Left kidney (tissue), 2 donors: Measurements from ENCODE around the gene ASXL1. TPM values are rescaled to one million over a fixed set of nuclear protein-coding genes. Genes with fewer than 3 reads are reported as not detected.

ENCODE experiments used
- DNase-seq: peaks from one replicate; pipeline ENCODE4 v3.0.0-alpha.2; 2013
- polyA plus RNA-seq: library from polyadenylated mRNA; unstranded; fragments of 120-200 nt; gene quantifications from one replicate; pipeline ENCODE4 v1.2.1, GENCODE V29; 2013; ENCODE audit not compliant: insufficient read length

The ASXL1 gene
- polyA plus RNA-seq, 1 donor: 80.9 TPM

GRCh38 chr20:32479012-32479411, 120.9 kb downstream of the ASXL1 start:
- no peak for DNase-seq

- no peak for DNase-seq
Observed at GRCh38 chr20:32479697-32480171, 121.6 kb downstream of the ASXL1 start.

- DNase-seq: no peak
Observed at GRCh38 chr20:32480371-32481241, 122.5 kb downstream of the ASXL1 start.

GRCh38 chr20:32481311-32482142, 123.4 kb downstream of the ASXL1 start:
- no peak for DNase-seq

GRCh38 chr20:32482143-32482441, 124.0 kb downstream of the ASXL1 start:
- DNase-seq: no peak

DNA sequence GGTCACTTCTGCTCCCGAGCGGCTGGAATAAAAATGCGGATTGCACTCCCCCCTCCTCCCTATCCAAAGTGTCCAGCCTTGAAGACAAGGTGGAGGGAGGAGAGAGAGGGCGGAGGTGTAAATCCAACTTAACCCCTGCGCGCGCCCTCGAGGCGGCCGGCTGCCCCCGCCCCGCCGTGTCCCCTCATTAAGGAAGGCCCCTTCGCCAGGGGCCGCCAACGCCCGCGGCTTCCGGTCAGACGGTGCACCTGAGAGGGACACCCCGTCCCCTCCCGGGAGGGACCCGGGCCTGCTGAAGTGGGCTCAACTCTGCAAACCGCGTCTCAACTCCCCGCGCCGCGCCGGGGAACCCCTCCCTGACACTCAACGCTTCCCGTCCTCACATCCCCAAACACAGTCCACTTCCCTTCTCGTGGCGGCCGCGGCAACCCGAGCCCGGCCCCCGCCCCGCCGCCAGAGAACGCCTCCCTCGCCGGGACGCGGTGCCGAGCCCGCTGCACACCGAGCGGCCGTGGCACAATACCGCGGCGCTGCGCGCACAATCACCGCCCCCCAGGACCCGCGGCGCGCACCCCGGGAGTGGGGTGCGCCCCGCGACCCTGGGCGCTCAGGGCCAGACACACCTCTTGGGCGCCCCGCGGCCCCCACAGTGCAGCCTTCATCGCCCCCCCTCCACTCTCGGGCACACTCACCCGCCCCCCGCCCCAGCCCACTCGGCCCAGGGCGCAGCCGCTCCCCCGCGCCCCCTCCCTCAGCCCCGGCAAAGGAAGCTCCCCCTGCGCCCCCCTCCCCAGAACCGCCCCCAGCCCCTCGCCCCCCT, 124.5 kb downstream of the ASXL1 start:
- no peak for DNase-seq

DNA sequence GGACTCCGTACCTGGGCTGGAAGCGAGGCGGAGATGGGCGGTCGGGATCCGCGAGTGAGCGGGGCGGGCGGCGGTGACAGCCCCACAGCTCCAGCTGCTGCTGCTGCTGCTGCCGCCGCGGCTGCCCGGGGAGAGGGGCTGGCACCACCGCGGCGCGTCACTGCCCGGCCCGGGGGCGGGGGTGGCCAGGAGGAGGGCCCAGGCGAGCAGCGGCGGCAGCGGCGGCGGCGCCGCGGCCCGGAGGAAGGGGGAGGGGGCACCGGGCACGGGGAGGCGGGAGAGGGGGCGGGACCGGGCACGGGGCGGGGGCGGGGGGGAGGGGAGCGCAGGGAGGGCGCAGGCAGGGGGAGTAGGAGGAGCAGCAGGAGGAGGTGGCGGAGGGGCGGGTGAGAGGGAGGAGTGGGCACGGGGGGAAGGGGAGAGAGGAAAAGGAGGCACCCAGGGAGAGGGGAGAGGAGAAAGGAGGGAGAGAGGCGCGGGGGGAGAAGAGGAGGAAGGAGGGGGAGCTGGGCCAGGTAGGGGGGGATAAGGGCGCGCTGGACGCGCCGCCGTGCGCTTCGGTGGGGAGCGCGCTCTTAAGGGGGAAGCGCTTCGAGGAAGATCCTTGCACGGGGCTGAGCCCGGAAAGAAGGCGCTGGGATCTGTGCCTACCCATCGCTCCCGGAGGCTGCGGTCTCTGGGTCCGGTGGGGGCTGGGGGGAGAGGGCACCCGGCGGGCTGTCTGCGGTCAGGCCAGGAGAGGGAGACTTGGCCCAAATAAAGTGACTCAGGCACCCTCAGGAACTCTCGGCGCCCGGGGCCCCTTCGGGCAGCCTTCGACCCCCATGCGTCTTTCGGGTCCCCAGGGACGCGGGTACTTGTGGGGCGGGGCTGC, 125.5 kb downstream of the ASXL1 start:
- peak; percentile 89 for DNase-seq

GRCh38 chr20:32484225-32484957, 126.3 kb downstream of the ASXL1 start:
- no peak for DNase-seq

- peak; percentile 85 for DNase-seq
Observed at GRCh38 chr20:32484958-32485769, 127.0 kb downstream of the ASXL1 start.

GRCh38 chr20:32485770-32486478, 127.8 kb downstream of the ASXL1 start:
- no peak for DNase-seq

DNA sequence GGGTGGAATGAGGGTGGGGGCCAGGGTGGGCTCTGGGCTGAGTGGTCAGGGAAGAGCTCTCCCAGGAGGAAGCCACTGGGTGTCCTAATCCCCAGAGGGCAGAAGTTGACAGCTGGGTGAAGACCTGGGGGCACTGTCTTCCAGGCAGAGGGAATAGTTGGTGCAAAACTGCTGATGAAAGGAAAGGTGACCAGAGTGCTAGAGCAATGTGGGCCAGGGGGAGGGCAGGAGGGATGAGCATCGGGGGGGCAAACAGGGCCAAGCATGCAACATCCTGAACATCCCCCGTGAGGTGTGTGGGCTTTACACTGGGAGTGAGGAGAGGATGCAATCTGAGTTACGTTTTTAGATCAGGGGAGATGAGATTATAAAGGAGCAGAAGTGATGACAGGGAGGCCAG, 129.2 kb downstream of the ASXL1 start:
- DNase-seq: no peak

DNA sequence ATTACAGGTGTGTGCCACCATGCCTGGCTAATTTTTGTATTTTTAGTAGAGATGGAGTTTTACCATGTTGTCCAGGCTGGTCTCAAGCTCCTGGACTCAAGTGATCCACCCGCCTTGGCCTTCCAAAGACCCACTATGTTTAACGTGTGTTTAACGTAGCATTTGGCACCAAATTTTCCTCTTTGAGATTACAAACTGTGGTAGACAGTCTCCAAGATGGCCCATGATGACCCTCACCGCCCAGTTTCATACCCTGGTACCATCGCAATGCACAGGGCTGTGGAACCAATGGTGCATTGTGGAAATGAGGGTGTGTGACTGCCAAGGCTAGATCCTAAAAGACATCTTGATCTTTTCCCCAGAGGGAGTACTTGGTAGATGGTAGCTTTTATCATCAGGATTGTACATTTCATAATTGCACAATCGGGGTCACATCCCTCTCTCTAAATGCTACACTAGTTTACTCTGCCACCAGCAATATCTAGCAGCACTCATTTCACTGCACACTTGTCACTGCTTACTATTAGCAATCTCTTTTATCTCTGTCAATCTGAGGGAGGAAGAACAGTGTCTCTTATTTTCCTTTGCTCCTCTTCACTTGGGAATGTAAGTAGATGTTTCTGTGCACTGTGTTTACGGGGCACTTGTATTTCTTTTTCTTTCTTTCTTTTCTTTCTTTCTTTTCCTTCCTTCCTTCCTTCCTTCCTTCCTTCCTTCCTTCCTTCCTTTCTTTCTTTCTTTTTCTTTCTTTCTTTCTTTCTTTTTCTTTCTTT, 130.1 kb downstream of the ASXL1 start:
- DNase-seq: no peak

Other genes with a start within 250 kb of the ASXL1 start
- gene TM9SF4, start 248.6 kb upstream of the ASXL1 start, polyA plus RNA-seq: 72.0 TPM
- 23.2 TPM for gene PLAGL2, start 150.6 kb upstream of the ASXL1 start, polyA plus RNA-seq
- gene POFUT1, start 150.5 kb upstream of the ASXL1 start, polyA plus RNA-seq: 42.3 TPM
- 46.1 TPM for gene KIF3B, start 80.7 kb upstream of the ASXL1 start, polyA plus RNA-seq
- 61.5 TPM for gene NOL4L, start 227.0 kb downstream of the ASXL1 start, polyA plus RNA-seq